Ovary (tissue), 9 donors: ENCODE measurements around the gene WHRN. TPM values are rescaled to one million over a fixed set of nuclear protein-coding genes. Genes with fewer than 3 reads are reported as not detected.

ENCODE experiments used
- DNase-seq, 5 donors: peaks; one replicate each; pipeline ENCODE4 v3.0.0-alpha.2; 2019 to 2020
- H3K27ac ChIP-seq, 2 donors: fragments of 200-600 bp; one replicate each; pipeline versions ENCODE4 v1.5.1 to v1.8.0; 2019 to 2022
- H3K27me3 ChIP-seq: fragments of 200-600 bp; one replicate; pipeline ENCODE4 v1.8.0; 2022
- H3K36me3 ChIP-seq: fragments of 200-600 bp; sonication (generic); one replicate; pipeline ENCODE4 v1.5.1; 2019
- H3K4me1 ChIP-seq: one replicate; pipeline ENCODE4 v1.8.1; 2013; ENCODE audit warnings: mild to moderate bottlenecking, moderate library complexity; ENCODE audit not compliant: insufficient read depth
- H3K4me3 ChIP-seq: fragments of 200-600 bp; sonication (generic); one replicate; pipeline ENCODE4 v1.5.1; 2017
- H3K9me3 ChIP-seq, 2 donors: fragments of 200-600 bp in 1 of 2; sonication (generic) in 1 of 2; one replicate each; pipeline versions ENCODE4 v1.5.1 to v1.8.1; 2013 to 2019; ENCODE audit warnings: mild to moderate bottlenecking in 1 of 2, moderate library complexity in 1 of 2
- EP300 ChIP-seq: sonication (generic); formaldehyde crosslinking; IDR thresholded peaks from one replicate; pipeline ENCODE4 v1.6.1; 2017; ENCODE audit warnings: antibody characterized with exemption
- POLR2A ChIP-seq: fragments of 450-650 bp; IDR thresholded peaks from one replicate; pipeline ENCODE4 v1.6.1; 2017; ENCODE audit warnings: antibody characterized with exemption, mild to moderate bottlenecking, moderate library complexity
- WGBS, 3 donors: extraction: QIAGEN DNeasy Blood & Tissue Kit in 1 of 3; methylation state at CpG; one replicate each; pipeline versions ENCODE4 v1.1.5 to v1.1.7; 2013 to 2017; 5-methylcytosine and 5-hydroxymethylcytosine counted together
- intact Hi-C, 4 donors: fragments of 100-400 bp; cut with DNase I; formaldehyde crosslinking; loops; one replicate each; pipeline versions ENCODE4 v1.11.0 to v1.15.1; 2022 to 2023
- polyA plus RNA-seq, 2 donors: library from polyadenylated mRNA; stranded (reverse); fragments of 200-250 nt in 1 of 2; fragments of 350-450 nt in 1 of 2; fragmentation: Illumina TruSeq in 1 of 2; extraction: RNeasy Lipid Tissue Mini Kit (QIAGEN cat#74804) in 1 of 2; gene quantifications; one replicate each; pipeline ENCODE4 v1.2.3, GENCODE V29; 2013 to 2014
- small RNA-seq: library from RNA; depleted of rRNA; stranded (forward); fragments of <200 nt; gene quantifications from one replicate; pipeline ENCODE3, GENCODE V24; 2016
- total RNA-seq, 7 donors: library from RNA; depleted of rRNA in 2 of 7; stranded (reverse); fragments of >200 nt in 2 of 7; fragmentation: NEBNext Ultra II Directional in 3 of 7; extraction: Animal tissue kit (Norgen Biotek cat#: 25700) in 3 of 7; gene quantifications; one replicate each; pipeline versions ENCODE4 v1.1.0 to v1.2.4, GENCODE V29; 2016 to 2023
- TF ChIP-seq, protein P1 (sequence below), 3 donors: fragments of 450-650 bp in 2 of 3; fragments of 200-600 bp in 1 of 3; IDR thresholded peaks; one replicate each; pipeline versions ENCODE4 v1.5.1 to v1.8.0; 2016 to 2022; ENCODE audit warnings: antibody characterized with exemption in 3 of 3, mild to moderate bottlenecking in 1 of 3
- donor health status: DM: no; HTN: no; CAD: no; lungs with moderate emphysema.
- donor health status: DM: no; HTN: no; CAD: no.
- donor health status: Bipolar disorder and iron deficiency.
- donor health status: DM: yes; HTN: yes; CAD: no.
- donor health status: DM: no; HTN: no; CAD: no.
- donor health status: DM: yes; HTN: yes; CAD: no.

Gene WHRN
- total and polyA plus RNA-seq, 9 donors, result 1.7 to 28.5 (median 20.3) TPM

GRCh38 chr9:114357360-114357759, 147.9 kb downstream of the WHRN start:
- H3K4me1 ChIP-seq, result no peaks in the 10 kb centered on the region
- no peak for TF ChIP-seq POLR2A
- TF ChIP-seq, protein P1, sequence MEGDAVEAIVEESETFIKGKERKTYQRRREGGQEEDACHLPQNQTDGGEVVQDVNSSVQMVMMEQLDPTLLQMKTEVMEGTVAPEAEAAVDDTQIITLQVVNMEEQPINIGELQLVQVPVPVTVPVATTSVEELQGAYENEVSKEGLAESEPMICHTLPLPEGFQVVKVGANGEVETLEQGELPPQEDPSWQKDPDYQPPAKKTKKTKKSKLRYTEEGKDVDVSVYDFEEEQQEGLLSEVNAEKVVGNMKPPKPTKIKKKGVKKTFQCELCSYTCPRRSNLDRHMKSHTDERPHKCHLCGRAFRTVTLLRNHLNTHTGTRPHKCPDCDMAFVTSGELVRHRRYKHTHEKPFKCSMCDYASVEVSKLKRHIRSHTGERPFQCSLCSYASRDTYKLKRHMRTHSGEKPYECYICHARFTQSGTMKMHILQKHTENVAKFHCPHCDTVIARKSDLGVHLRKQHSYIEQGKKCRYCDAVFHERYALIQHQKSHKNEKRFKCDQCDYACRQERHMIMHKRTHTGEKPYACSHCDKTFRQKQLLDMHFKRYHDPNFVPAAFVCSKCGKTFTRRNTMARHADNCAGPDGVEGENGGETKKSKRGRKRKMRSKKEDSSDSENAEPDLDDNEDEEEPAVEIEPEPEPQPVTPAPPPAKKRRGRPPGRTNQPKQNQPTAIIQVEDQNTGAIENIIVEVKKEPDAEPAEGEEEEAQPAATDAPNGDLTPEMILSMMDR (IDR thresholded peaks at IDR 0.05), result no peak
- no peak for TF ChIP-seq EP300
- no peak overlapping the region for H3K4me3 ChIP-seq
- intact Hi-C loops, result no loop called here
- H3K27ac ChIP-seq, result no peak overlapping the region
- no peaks in the 10 kb centered on the region for H3K9me3 ChIP-seq
- H3K27me3 ChIP-seq, result no peaks in the 10 kb centered on the region
- DNase-seq, result no peak
- 81 to 87% (median 87%) methylated on average over 6 of the region's 6 CpGs for WGBS, 3 donors
- H3K36me3 ChIP-seq, result no peaks in the 10 kb centered on the region

DNA sequence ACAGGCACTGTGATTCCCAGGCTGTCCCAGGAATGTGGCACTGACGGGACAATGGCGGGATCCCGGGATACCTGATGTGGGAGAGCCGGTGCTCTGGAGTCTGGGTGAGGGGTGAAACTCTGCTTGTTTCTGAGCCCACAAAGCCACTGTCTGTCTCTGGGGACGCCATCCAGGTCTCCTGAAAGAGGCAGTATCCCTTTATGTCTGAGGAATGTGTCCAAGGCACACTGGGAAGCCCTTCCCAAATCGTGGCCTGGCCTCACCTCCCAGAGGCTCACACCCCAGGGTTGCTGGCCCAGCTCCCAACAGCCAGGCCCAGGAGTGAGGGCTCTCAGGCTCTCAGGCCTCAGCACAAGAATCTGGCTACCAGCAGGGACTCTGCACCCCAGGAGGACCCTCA, 148.5 kb downstream of the WHRN start:
- DNase-seq, result no peak
- no peaks in the 10 kb centered on the region for H3K27me3 ChIP-seq
- H3K36me3 ChIP-seq, result no peaks in the 10 kb centered on the region
- no peaks in the 10 kb centered on the region for H3K9me3 ChIP-seq
- H3K4me1 ChIP-seq, result no peaks in the 10 kb centered on the region
- TF ChIP-seq EP300 (no peak), POLR2A (no peak)
- TF ChIP-seq, protein P1 (IDR thresholded peaks at IDR 0.05), result no peak
- 75 to 78% (median 78%) methylated on average over 6 of the region's 6 CpGs for WGBS, 3 donors
- H3K27ac ChIP-seq, result no peak overlapping the region
- H3K4me3 ChIP-seq, result no peak overlapping the region
- intact Hi-C loops, result no loop called here

GRCh38 chr9:114355821-114356220, 149.5 kb downstream of the WHRN start:
- H3K36me3 ChIP-seq, result no peaks in the 10 kb centered on the region
- H3K27ac ChIP-seq, result no peak overlapping the region
- H3K4me1 ChIP-seq, result no peaks in the 10 kb centered on the region
- no peaks in the 10 kb centered on the region for H3K27me3 ChIP-seq
- TF ChIP-seq EP300 (no peak), POLR2A (no peak)
- TF ChIP-seq, protein P1 (IDR thresholded peaks at IDR 0.05), result no peak
- 90 to 94% (median 91%) methylated on average over 6 of the region's 6 CpGs for WGBS, 3 donors
- no peak for DNase-seq
- no peaks in the 10 kb centered on the region for H3K9me3 ChIP-seq
- H3K4me3 ChIP-seq, result no peak overlapping the region
- intact Hi-C loops, result no loop called here

Small RNA genes lying within 50 kb of the gene (small RNA-seq; reads per million reads assigned to genes)
- gene AL138895.2, result not detected

Other genes starting within 250 kb of the WHRN start
- 10 to 100 TPM in 1 of 7 donors, 1 to 10 TPM in 1, under 1 TPM in 2, not detected in 3; 0.30 to 11.9 (median 1.8) TPM for gene ORM1, start 182.4 kb downstream of the WHRN start, total RNA-seq
- 1 to 10 TPM in 1 of 2 donors, not detected in 1; 2.1 TPM for gene ORM1, start 182.4 kb downstream of the WHRN start, polyA plus RNA-seq
- 1 to 10 TPM in 1 of 7 donors, under 1 TPM in 1, not detected in 5; 0.82 to 2.6 TPM for gene ORM2, start 175.6 kb downstream of the WHRN start, total RNA-seq
- gene ORM2, start 175.6 kb downstream of the WHRN start, polyA plus RNA-seq, result under 1 TPM in 1 of 2 donors, not detected in 1; 0.52 TPM
- gene AKNA, start 117.5 kb downstream of the WHRN start, total RNA-seq, result 100 to 1,000 TPM in 1 of 7 donors, 10 to 100 TPM in 6; 21.1 to 123 (median 39.7) TPM
- 10 to 100 TPM; 12.9 to 24.5 TPM for gene AKNA, start 117.5 kb downstream of the WHRN start, polyA plus RNA-seq
- 100 to 1,000 TPM in 4 of 7 donors, 10 to 100 TPM in 3; 93.5 to 211 (median 106) TPM for gene ATP6V1G1, start 82.3 kb upstream of the WHRN start, total RNA-seq
- gene ATP6V1G1, start 82.3 kb upstream of the WHRN start, polyA plus RNA-seq, result 100 to 1,000 TPM; 139 to 159 TPM
- gene TMEM268, start 105.8 kb upstream of the WHRN start, total RNA-seq, result 10 to 100 TPM in 5 of 7 donors, 1 to 10 TPM in 2; 6.4 to 39.6 (median 16.0) TPM
- 10 to 100 TPM in 1 of 2 donors, 1 to 10 TPM in 1; 8.2 to 22.5 TPM for gene TMEM268, start 105.8 kb upstream of the WHRN start, polyA plus RNA-seq
- not detected for gene TEX53, start 152.3 kb upstream of the WHRN start, total RNA-seq
- gene TEX53, start 152.3 kb upstream of the WHRN start, polyA plus RNA-seq, result not detected
- not detected for gene TEX48, start 176.7 kb upstream of the WHRN start, total RNA-seq
- gene TEX48, start 176.7 kb upstream of the WHRN start, polyA plus RNA-seq, result not detected